DMS153 treated with DMSO at 0.1 percent for 48 hours (cell line): ENCODE data around the gene PKIB.
"Not testable (repeated sequence)": the region's sequence is repeated elsewhere in the genome, so short reads cannot be mapped to it uniquely, and the experiment has no call there.

Source experiments
- DNase-seq: peaks from one replicate; lab custom pipeline; 2025; ENCODE audit not compliant: unreplicated experiment; lab: John Stamatoyannopoulos, UW

Gene PKIB, protein sequence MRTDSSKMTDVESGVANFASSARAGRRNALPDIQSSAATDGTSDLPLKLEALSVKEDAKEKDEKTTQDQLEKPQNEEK

DNA sequence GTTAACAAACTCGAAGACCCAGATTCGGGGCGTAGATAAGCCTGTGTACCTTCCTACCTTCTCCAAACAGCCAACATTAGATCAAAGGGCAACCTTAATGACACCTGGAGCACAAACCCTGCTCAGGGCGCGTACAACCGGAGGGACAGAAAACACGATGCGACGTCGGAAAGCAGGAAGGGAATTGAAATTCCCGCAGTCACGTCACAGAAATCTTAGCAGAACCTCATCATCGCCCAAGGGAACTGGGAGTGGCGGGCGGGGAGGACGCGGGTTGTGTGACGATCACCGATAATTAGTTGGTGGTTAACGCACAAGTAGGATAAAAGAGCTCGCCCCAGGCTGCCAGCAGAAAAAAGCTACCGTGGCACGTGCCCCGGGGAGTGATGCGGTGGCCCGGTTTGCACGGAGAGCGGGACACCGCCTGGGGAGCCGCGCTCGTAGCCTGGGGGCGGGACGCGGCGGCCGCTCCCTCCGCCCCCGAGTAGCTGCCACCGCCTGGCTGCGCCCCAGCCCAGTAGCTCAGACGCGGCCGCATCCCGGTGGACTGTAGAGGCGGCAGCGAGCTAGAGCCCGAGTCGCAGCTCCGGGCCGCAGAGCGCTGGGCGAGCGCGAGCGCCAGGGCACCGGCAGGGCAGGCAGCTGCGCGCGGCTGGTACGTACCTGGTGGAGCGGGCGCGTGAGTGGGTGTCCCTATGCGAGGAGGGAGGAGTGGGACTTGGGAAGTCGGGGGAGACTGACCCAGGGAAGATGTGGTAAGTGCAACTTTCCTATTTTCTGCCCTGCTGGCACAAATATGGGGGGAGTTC is at the start of gene PKIB:
Gene PKIB (plus strand): TSS at position 525 of the 809 bp plus-strand sequence. CDS start 107,390 bp downstream, outside the sequence.
- DNase-seq = peak; percentile 73

DNA sequence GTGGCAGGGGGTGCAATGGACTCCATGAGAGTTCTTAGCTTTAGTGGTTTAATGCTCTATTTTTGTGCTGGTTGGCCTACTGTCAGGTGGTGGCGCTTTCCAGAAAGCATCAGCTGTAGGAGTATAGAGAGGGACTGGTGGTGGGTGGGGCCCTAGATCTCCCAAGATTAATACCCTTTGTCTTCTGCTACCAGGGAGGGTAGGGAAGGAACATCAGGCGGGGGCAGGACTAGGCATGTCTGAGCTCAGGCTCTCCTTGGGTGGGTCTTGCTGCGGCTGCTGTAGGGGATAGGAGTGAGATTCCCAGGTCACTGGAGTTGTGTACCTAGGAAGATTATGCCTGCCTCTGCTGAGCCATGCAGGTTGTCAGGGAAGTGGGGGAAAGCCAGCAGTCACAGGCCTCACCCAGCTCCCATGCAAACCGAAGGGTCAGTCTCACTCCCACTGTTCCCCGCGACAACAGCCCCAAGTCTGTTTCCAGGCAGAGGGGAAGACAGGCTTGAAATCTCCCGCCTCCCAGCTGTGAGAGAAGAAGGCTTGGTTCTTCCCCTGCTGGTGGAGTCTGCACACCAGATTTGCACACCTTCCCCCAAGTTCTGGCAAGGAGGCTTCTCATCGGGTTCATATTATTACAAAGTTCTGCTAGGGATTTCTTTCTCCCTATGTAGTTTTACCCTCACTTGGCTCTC is 46.7 kb upstream of the PKIB start:
- DNase-seq = no peak

GRCh38 chr6:122564230-122564629 is 46.0 kb upstream of the PKIB start:
- no peak for DNase-seq

DNA sequence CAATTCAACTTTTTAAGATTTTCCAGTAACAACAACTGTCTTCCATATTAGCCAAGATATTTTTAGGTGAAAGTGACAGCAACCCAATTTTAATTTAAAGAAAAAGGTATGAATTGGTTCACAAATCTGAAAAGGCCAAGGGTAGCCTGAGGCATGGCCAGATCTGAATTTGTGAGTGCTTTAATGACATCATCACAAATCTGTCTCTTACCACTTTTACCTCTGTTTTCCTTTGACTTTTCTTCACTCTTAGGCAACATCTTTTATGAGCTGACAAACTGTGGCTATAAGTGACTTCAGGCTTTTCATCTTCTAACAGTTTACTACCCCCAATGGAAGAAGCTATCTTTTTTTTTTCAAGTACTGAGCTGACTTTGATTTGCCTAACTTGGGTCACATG is 44.5 kb upstream of the PKIB start:
- DNase-seq = no peak

GRCh38 chr6:122567034-122567433 is 43.2 kb upstream of the PKIB start:
- no peak for DNase-seq

- DNase-seq = no peak
Measured at GRCh38 chr6:122568350-122568749, 41.9 kb upstream of the PKIB start.

GRCh38 chr6:122568797-122569221 is 41.4 kb upstream of the PKIB start:
- no peak for DNase-seq

DNA sequence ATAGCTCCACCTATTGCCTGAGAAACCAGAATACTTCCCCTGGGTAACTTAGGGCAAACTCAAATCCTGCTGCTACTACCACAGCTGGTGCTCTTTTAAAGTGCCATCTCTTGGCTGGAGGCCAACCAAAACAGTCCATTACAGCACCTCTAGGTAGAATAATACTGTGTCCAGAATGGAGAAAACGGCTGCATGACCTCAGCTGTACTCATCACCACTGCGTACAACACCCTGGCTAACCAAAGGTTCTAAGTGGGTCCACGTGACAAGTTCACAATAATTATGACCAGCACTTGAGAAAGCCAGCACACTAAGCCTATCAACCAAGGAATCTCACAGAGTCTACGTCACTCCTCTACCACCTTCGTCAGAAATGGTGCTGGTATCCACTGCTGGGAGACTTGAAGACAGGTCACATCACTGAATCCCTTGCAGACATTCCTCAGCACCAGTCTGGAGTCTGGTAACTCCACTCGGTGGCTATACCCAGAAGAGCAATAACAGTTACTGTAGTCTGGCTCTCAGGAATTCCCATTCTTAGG is 40.9 kb upstream of the PKIB start:
- DNase-seq = no peak

- no peak for DNase-seq
Measured at GRCh38 chr6:122571888-122572287, 38.3 kb upstream of the PKIB start.

GRCh38 chr6:122576888-122577287 is 33.3 kb upstream of the PKIB start:
- DNase-seq = no peak

DNA sequence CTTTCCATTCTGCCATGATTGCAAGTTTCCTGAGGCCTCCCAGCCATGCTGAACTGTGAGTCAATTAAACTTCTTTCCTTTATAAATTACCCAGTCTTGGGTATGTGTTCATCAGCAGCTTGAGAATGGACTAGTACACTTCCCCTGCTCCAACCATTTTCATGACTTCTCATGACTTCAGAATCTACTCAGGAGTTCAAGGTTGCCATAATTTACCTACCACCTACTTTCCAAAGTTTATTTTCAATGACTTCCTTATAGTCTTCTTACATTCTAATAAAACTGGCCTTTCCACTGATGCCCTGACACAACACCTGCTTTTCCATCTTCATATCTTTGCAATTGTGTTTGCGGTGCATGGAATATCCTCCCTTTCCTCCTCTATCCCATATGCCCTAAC is 31.2 kb upstream of the PKIB start:
- DNase-seq = no peak

GRCh38 chr6:122580737-122581136 is 29.5 kb upstream of the PKIB start:
- DNase-seq = no peak

DNA sequence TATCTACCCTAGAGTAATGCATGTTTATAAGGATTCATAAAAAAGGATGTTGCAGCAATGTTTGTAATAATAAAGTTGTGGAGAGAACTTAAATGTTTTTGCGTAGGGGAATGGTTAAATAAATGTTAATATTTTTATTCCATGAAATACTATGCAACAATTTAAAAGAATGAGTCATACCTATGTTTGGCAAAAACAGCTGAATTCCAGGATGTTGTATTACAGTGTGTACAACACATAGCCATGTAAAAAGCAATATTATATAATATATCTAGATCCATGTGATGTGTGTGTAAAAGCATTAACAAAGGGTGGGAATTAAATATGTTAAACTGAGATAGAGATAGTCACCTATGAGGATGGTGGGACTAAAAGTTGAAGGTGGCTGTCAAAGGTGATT is 21.1 kb upstream of the PKIB start:
- no peak for DNase-seq

DNA sequence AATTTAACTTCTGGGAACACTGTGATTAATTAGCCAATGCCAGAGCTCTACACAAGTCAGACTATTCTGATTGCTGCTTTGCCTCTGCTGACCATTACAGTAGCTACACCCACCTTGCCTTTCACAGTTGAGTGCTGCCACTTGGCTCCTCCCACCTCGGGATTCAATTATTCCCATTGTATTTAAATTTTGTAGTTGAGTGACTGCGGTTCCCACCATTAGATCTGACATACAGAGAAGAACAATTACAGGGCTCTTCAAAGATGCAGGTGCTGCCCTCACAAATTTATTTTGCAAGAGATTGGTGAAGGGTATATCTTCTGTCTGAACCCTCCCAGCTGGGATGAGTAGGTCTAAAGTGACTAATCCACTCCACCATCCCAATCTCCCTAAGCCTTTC is 11.9 kb upstream of the PKIB start:
- not testable (repeated sequence) for DNase-seq

- DNase-seq = no peak
Measured at GRCh38 chr6:122604676-122605075, 5.5 kb upstream of the PKIB start.

- DNase-seq = peak; percentile 6
Measured at GRCh38 chr6:122610690-122611455, 668 bp downstream of the PKIB start.

- DNase-seq = no peak
Measured at GRCh38 chr6:122612838-122613237, 2.6 kb downstream of the PKIB start.

DNA sequence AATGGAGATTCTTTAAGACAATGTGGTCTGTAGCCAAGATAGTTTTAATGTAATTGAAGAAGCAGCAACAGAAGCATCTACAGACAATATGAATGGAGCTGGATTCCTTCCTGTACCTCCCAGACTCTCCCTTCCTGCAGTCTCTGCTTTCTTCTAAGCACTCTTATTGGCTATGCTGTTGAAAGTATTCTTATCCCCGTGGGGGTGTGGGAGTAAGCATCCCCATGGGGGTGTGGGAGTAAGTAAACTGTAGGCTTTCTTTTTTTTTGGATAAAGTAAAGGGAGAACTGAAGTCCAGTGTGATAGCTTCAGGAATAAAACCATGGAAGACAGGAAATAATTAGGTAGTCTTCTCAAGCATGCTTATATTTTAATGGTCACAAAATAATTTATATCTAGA is 4.1 kb downstream of the PKIB start:
- DNase-seq = no peak

DNA sequence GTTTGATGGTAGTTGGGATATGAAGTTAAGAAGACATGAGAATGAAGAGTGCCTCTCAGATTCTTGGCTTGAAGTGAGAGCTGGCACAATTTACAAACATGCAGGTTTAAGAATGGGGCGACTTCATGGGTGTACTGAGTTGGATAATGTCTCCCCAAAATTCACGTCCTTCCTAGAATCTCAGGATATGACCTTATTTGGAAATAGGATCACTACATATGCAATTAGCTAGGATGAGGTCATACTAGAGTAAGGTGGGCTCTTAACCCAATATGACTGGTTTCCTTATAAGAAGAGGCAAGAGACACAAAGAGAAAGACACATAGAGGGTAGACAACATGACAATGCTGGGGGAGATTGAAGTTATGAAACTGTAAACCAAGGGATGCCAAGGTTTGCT is 5.2 kb downstream of the PKIB start:
- DNase-seq = no peak

DNA sequence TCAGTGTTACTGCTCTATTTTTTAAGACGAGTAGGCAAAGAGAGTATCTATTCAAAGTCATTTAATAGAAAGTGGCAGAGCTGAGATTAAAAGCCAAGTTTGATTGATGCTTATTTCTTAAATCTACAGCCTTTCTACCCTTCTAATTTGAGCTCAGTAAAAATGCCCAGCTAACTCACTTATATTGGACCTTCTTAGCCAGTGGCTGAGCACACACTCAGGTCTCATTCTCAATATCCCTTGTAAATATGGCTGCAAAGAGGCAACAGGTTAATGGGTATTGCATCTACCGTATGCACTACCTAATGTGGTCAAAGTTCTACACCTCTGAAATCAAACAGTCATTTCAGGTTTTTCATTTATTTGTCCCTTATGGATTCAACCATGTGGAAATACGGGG is 6.7 kb downstream of the PKIB start:
- DNase-seq = no peak

- DNase-seq = no peak
Measured at GRCh38 chr6:122619309-122619708, 9.1 kb downstream of the PKIB start.
